Retinal pigment epithelial cell (primary cell): ENCODE results near the gene DVL2.

ENCODE experiments used
- DNase-seq: peaks from one replicate; pipeline ENCODE4 v3.0.0-alpha.2; 2010; ENCODE audit warnings: low read depth
- H3K4me3 ChIP-seq: 2 replicates; pipeline ENCODE4 v1.5.1; 2011; ENCODE audit warnings: mild to moderate bottlenecking, low read length, control low read depth, moderate library complexity
- CTCF ChIP-seq: conservative IDR thresholded peaks from 2 replicates; pipeline ENCODE4 v1.5.1; 2011; ENCODE audit warnings: low read depth, low read length, control low read depth, inconsistent platforms

DVL2 gene

GRCh38 chr17:7211491-7212273 lies 22.6 kb downstream of the DVL2 start:
- TF ChIP-seq CTCF, result no peak
- DNase-seq, result no peak
- H3K4me3 ChIP-seq, result peak overlapping the region; percentile 40

- no peak for DNase-seq
- no peak overlapping the region for H3K4me3 ChIP-seq
- no peak for TF ChIP-seq CTCF
Measured at GRCh38 chr17:7208754-7209460, 25.4 kb downstream of the DVL2 start.

GRCh38 chr17:7208027-7208571 lies 26.2 kb downstream of the DVL2 start:
- DNase-seq, result no peak
- H3K4me3 ChIP-seq, result peak overlapping the region; percentile 4
- TF ChIP-seq CTCF, result no peak

GRCh38 chr17:7207120-7208001 lies 27.0 kb downstream of the DVL2 start:
- H3K4me3 ChIP-seq, result no peak overlapping the region
- no peak for TF ChIP-seq CTCF
- no peak for DNase-seq

- DNase-seq, result no peak
- TF ChIP-seq CTCF, result no peak
- H3K4me3 ChIP-seq, result peak overlapping the region; percentile 73
Measured at GRCh38 chr17:7205561-7205960, 28.8 kb downstream of the DVL2 start.

- peak; percentile 48 for DNase-seq
- H3K4me3 ChIP-seq, result peak overlapping the region; percentile 73
- no peak for TF ChIP-seq CTCF
Measured at GRCh38 chr17:7204828-7205461, 29.4 kb downstream of the DVL2 start.
